B cell (primary cell): Measurements from ENCODE around the gene KIF26B.

Source experiments
- EZH2 ChIP-seq: IDR thresholded peaks from 2 replicates; pipeline ENCODE4 v1.6.1; 2012; ENCODE audit warnings: borderline replicate concordance, low read depth, mild to moderate bottlenecking, moderate library complexity, low read length; ENCODE audit not compliant: insufficient read depth, poor library complexity, severe bottlenecking
- TF ChIP-seq, protein P1 (sequence below): fragments of 200-600 bp; IDR thresholded peaks from one replicate; pipeline ENCODE4 v1.8.0; 2022; ENCODE audit warnings: antibody characterized with exemption, mild to moderate bottlenecking

DNA sequence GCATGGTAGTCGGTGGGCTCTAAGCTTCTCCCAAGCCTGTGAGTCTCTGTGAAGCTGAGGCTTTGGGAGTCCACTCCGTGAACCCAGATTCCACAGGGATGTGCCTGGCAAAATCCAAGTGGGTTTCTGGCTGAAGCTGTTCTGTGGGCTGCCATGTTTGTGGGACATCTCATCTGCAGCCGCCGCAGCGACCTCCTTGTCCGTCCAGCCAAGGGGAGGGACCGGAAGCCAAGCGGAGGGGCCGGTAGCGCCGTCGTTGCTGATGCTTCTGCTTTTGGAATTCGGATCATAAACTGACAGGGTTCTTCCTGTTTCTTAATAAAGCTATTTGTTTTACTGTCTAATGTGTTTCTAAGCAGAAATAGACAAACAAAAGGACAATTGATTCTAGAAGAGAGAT, 13.3 kb downstream of the KIF26B start:
- TF ChIP-seq, protein P1, sequence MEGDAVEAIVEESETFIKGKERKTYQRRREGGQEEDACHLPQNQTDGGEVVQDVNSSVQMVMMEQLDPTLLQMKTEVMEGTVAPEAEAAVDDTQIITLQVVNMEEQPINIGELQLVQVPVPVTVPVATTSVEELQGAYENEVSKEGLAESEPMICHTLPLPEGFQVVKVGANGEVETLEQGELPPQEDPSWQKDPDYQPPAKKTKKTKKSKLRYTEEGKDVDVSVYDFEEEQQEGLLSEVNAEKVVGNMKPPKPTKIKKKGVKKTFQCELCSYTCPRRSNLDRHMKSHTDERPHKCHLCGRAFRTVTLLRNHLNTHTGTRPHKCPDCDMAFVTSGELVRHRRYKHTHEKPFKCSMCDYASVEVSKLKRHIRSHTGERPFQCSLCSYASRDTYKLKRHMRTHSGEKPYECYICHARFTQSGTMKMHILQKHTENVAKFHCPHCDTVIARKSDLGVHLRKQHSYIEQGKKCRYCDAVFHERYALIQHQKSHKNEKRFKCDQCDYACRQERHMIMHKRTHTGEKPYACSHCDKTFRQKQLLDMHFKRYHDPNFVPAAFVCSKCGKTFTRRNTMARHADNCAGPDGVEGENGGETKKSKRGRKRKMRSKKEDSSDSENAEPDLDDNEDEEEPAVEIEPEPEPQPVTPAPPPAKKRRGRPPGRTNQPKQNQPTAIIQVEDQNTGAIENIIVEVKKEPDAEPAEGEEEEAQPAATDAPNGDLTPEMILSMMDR, result no peak
- no peak for TF ChIP-seq EZH2
